IPS DF 4.7 (cell line): ENCODE measurements around the gene TPMT.
"Not testable (repeated sequence)": the region's sequence is repeated elsewhere in the genome, so short reads cannot be mapped to it uniquely, and the experiment has no call there.

Experiments
- DNase-seq: peaks from one replicate; pipeline ENCODE4 v3.0.0-alpha.2; 2013; ENCODE audit warnings: low spot score; ENCODE audit errors: extremely low read depth

The TPMT gene

DNA sequence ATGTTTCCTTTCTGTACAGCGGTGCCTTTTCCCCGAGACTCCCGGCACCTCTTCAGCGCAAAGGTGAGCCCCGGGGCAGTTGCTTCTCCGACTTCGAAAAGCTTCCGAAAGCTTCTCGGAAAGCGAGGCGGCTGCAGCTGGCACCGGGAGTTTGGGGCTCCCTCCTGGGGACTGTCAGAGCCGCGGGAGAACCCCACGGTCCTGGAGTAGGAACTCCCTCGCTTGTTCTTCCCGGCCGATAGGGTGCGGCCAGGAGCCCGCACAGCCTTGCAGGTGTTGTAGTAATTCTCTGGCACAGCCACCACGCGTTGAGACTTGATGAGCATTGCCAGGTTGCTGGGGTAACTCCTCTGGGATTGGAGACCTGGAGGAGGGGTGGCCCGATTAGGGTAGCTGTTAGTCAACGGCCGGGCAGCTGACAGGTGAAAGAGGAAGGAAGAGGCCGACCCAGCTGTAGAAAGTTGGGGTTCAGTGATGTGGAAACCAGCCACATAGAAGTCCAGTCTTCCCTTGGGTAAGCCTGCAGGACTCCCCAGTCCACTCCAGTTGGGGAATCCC is 1.1 kb upstream of the TPMT start:
- peak; percentile 69 for DNase-seq

DNA sequence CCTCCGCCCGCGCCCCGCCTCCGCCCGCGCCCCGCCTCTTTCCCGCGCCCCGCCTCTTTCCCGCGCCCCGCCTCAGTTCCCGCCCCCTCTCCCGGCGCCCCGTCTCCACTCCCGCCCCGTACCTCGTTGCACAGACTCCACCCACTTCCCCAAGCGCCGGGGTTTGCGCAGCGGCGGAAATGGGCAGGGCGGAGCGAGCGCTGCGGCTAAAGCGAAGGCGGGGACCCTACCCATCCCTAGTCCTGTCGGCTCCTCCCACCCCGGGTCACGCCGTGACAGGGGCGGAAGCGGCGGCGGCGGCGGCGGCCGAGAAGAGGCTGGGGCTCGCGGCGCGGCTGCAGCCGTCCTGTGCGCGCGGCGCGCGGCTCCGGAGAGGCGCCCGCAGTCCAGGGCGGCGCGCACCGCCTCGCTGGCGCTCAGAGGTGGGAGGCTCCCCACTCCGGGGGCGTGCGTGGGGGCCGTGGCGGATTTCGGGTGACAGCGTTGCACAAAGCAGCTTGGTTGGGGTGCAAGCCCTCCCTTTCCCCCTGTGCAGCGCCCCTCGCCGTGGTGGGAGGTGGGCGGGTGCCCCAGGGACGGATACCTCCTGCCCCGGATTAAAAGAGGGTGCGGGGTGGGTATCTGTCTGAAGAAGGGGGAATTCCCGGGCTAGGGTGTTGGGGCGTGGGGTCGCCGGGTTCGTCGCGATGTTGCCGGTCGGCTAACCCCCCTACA is 430 bp upstream of the TPMT start, which contains the start of gene KDM1B:
KDM1B (plus strand) TSS at position 273 of the 714 bp plus-strand sequence. CDS start 4,474 bp downstream, outside the sequence.
- DNase-seq = peak; percentile 72

DNA sequence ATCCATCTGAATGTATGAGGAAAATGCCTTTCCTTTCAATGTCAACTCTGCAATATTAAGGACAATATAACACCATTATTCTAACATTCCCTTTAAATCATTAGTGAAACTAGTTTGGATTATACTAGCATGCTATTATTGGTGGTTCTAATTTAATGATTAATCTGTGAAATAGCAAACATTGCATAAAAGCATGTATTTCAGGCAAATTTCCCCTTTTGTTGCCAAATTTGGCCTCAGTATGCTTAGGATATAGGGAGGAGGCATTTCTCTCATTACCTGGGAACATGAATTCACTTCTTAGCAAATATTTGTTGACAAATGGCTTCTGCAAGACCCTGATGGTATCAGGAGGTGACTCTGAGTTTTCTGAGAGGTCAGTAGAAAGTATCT is 1.6 kb downstream of the TPMT start:
- DNase-seq = no peak

DNA sequence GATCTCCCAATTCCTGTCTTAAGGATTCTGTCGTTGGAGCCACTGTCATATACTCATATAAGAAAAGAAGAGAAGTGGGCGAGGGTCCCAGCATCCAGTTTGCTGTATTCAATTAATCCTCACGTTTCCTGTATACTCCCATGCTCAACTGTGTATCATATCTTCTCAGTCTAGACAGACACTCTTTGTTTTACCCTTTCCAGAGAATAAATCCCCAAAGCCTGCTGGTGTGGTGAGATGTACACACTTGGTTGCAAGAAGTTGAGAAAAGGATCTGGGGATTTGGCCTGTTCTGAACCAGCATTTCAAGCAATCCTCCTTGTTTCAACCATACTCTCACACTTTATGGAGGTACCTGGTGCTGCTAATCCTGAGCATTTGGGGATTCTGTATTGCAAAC is 3.1 kb downstream of the TPMT start:
- no peak for DNase-seq

DNA sequence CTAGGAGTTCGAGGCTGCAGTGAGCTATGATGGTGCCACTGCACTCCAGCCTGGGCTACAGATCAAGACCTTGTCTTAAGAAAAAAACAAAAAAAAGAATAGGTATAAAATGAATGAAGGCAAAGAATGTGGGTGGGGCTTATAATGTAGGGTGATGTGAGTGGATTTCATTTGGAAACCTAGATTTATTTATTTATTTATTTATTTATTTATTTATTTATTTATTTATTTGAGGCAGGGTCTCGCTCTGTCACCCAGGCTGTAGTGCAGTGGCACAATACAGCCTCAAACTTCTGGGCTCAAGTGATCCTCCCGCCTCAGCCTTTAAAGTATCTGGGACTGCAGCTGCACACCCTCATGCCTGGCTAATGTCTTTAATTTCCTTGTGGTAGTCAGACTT is 3.5 kb downstream of the TPMT start:
- DNase-seq = not testable (repeated sequence)

DNA sequence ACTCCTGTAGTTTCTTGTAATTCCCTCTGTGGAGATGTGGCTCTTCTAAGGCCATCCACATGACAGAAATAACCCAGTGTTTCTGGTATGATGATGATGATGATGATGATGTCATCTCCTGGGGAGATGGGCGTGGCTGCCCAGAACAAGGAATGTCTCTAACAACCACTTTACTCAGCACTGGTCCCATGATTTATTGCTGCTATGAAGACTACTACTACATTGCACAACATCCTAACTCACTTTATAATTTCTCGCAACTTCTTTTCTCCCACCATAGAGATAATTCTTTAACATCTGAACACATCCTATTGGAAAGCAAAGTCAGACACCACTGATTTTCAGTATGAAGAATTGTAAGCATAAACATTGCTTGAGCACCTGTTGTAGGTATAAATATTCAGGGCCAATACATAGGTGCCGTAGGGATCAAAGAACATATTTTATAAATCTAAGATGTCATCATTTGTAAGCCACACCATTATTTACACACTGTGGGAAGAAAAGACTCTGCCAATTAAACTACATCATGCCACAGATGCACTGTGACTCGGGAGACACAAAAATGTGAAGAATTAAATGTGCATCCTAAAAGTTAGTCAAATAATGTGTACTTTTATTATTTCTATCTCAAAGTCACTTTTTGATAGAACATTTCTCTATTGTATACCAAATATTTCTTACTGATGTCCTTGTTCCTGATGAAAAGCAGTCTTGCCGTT is 6.4 kb downstream of the TPMT start:
- no peak for DNase-seq

DNA sequence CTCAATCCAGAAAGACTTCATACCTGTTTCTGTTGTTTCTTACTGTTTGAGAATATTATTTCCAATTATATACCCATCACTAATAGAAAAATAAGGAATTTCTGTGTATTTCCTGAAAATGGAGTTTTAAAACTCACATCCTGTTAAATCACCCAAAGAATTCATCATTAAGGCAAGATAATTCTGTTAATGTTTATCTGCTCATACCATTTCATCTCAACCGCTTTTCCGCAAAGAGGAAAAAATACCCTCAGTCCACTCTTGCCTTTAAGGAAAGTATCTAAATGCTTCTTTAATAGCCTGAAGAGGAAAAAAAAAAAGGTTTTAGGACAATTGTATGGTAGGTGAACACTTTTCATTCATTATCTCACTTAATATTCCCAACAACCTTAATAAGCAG is 7.3 kb downstream of the TPMT start:
- no peak for DNase-seq

DNA sequence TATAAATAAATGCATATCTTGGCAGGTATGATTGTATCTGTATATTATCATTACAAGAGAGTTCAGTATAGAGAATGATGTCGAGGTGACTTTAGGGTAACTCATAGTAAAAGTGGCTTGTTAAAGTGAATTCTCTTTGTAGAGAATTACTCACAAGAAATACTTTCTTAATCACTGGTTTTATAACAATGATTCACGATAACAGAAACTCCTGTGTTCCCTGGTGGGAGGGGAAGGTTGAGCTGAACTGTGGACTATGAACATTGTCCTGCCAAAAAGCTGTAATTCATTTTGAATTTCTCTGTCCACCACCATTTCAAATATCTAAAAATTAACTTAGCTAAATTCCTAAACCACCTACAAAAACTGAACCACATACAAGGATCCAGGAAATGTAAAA is 7.7 kb downstream of the TPMT start:
- DNase-seq = no peak

DNA sequence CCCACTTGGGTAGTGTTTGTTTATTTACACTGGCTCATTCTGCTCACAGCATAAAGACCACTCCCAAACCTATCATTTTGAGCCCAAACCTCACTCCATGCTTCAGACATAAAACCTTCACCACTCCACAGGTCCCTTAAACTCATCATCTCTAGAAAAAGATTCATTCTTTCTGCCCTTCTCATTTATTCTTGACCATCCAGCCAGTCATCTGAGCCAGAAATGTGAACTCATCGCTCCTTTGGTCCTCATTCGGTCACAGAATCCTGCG is 12.4 kb downstream of the TPMT start:
- DNase-seq = no peak

DNA sequence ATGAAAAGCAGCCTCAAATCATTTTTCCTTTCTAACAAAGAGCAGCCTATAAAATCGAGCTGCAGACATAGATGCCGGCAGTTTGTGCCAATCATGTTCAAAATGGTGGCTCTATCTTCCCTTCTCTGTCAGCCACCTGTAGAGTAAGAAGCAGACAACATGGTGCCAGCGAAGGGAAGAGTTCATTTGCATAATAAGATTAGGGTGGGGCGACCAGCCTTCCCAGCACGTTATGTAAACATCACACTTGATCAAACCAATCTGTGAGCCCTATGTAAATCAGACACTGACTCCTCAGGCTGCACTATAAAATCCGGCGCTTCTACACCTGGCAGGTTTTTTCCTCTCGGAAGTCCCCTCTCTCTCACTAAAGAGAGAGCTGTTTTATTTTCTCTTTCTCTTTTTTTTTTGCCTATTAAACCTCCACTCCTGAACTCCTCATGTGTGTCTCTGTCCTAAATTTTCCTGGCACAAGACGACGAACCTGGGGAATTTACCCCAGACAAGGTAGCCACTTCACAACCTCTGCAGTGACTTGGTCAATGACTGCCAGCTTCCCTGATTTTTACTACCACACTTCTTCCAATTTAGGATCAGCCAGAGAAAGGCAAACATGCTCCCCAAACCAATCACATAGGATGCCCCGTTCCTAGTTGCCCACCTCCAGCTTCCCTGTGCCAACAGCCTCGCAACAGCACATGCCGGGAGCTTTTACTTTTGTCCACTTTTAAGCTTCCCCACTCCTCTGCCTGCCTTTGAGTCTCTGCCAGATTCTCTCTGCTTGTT is 12.9 kb downstream of the TPMT start:
- DNase-seq = no peak

DNA sequence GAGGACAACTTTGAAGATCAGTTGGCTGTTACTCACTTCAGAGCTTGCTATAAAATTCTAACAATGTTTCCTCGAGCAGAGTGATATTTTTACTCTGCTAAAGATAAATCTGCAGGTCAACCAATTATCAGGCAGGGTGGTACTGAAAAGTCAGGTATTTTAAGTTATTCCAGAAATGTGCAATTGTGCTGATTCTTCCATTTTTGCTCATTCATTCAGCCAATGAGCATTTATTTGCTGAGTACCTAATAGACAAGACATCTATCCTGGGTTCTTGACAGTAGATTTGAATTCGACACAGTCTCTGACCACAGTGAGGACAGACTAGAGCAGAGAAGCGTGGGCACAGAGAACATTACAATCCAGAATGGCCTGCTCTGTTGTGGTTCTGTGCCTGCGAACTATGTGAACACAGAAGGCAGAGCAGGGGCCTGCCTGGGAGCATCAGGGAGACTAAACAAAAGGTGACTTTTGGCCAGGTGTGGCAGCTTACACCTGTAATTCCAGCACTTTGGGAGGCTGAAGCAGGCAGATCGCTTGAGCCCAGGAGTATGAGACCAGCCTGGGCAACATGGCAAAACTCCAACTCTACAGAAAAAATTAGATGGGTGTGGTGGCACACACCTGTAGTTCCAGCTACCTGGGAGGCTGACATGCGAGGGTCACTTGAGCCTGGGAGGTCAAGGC is 14.8 kb downstream of the TPMT start:
- DNase-seq = no peak

DNA sequence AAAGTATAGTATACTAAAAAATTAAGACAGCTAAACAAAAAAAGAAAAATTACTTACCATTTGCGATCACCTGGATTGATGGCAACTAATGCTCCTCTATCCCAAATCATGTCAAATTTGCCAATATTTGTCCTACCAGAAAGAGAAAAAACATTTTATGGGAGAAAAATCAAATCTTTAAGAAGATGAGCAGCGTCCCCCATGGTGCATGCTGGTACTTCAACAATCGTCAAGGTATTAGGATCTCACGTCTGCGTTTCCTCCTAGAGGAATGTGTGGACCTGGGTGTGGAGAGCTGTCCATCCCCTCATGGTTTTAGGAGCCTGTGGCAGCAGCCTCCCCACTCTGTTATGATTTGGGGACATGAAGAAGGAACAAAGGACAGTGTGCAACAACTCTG is 16.0 kb downstream of the TPMT start:
- no peak for DNase-seq

DNA sequence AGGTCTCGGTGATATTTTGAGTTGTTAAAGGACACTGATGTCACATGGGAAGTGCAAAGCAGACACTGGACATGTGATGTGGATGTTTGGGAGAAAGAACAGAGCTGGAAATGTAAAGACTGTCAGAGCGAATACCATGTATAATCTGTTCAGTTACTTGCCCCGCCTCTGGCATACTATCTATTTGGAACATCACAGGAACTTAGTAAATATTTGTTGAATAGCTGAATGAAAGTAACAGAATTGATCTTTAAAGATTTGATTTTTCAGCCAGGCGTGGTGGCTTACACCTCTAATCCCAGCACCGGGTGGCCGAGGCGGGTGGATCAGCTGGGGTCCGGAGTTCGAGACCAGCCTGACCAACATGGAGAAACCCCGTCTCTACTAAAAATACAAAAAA is 18.6 kb downstream of the TPMT start:
- DNase-seq = no peak

DNA sequence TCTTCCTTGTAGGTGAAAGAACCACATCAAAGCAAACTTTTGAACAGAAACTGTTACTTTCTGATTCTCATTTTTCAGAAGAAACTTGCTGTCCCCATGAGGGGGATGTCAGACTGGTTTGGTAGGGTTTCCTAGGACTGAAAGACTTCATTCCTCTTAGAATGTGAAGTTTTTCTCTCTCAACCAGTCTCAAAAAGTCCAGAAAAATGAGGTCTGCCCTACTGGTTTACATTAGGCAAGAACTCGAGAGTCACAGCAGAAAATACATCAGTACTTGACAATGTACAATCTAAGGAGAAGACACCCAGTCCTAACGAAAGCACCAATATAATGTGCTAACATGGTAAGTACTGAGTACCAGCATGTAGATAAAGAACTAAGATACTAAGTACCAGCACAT is 19.7 kb downstream of the TPMT start:
- DNase-seq = no peak

DNA sequence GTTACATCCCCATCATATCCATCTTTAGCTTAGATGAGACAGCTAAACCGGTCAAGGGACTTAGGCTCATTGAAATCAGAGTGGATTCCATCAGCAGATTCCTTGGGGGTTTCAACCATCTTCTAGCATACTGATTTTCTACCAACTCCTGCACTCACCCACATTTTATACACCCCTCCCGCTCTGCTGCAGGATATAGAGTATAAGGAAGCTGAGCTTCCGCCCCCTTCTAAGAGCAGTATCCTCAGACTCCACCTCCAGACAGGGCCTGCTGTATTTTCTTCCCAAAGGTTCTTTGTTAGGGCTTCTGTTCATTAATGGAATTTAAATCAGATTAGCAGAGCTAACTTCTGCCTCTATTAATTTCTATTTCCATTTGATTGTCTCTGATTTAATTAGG is 22.5 kb downstream of the TPMT start:
- no peak for DNase-seq

DNA sequence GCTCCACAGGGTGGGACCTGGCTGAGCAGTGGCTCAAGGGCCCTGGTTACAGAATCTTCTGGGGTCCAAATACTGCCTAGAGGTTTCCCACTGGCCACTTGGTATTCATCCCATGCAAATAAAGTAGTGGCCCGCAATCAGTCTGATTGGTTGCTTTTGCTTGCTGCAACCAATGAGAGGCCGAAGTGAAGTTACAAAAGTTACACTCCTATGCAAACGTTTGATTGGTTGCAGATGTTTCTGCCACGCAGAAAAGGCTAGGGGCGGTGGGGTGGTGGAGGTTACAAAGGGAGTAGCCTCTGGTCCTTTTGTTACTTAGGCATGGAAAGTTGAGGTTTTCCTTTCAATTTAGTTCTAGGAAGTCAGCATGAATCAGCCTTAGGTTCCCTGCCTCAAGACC is 28.8 kb downstream of the TPMT start:
- no peak for DNase-seq

DNA sequence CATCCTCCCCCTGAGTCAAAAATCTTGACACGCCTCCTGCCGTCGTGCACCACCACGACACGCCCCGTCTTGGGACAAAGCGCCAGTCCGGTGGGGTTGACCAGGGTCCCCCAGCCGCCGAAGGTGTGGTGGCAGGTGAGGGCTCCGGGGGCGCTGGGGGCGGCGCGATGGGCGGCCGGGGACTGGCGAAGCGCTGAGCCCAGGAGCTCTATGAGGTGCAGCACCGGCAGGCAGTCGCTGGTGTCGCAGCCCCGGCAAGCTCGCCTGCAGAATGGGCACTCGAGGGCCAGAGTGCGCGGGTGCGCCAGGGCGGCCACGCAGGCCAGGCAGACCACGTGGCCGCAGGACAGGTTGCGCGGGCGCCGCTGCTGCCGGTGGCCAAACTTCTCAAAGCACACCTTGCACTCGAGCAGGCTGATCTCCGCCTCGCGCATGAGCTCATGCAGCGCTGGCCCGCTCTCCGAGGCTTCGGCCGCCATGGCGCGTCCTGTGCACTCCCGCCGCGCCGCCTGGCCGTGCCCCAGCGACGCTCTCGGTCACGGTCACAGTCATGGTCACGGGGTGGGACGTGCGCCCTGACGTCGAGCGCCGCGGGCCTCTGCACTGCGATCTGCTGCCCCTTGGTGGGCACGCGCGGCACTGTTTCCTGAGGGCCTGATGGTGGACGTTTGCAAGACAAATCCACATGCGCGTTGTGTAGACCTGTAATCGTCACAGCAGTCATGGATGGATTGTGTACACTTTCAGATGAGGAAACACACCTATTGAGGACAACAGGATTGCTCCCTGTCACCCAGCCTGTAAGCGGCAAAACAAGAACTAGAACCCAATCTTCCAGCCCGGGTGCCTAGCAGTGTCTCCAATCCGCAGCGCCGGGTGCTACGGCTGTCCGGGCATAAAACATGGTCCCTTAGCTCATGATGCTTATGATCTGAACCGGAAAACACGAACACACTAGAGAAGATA is 32.5 kb downstream of the TPMT start, which contains the start of gene NHLRC1:
NHLRC1 (minus strand) TSS at position 550 of the 966 bp plus-strand sequence; CDS start at position 479, 71 bp downstream.
- DNase-seq = peak; percentile 46

DNA sequence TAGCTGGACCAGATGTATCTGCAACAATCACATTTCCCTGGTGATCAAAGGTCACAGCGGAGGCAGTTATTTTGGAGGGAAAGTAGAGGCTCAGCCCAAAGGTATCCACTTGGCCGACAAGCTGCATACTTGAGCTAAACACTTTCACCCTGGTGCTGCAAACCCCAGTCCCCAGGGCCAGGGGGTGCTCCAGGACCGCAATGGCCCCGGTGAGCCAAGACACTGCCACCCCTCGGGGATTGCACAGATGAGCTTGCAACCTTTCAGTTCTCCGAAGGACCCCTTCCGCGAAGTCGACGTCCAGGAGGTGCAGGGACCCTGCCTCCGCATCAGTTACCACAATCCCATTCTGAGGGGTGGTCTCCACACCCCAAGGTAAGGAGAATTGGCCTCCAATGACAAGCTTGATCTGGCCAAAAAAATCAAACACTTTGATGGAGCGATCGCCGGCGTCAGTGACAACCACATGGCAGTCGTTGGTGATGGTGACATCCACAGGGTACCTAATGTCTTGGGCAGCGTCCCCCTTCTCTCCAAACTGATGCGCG is 33.2 kb downstream of the TPMT start:
- no peak for DNase-seq

DNA sequence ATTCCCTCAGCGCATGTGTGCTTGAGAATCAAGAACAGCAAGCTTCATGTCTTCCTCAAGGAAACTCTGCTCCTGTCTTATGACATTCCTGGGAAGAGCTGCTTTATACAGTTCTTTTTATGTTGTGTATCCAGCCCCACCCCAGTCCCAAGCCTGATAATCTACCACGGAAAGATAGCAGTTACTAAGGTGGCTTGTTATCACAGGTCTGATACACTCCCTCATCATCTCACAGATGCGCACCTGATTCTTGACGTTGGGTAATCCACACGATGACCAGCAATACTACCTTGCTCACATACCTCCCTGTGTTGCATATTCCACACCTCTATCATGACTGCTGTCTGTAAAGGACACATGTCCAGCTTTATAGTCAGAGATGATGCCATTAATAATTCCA is 35.6 kb downstream of the TPMT start:
- no peak for DNase-seq

DNA sequence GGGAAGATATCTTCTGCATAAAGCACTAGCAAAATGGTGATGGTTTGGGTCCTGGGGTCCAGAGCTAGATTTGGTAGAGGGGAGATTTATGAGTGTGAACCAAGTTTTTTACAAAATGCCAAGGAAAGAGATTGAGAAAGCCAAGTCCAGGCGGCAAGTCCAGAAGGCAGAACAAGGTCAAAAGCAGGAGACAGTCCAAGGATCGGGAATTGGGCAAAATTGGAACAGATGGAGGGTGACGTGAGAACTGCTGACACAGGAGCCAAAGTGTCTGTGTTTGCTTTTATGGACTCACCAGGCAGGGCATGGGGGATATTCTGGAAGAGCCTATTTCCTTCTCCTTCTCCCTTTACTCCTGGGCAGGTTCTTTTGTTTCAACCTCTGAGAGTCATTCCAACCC is 36.5 kb downstream of the TPMT start:
- DNase-seq = no peak
